Spleen (tissue), 11 donors: ENCODE data around the gene TPO. TPM values are rescaled to one million over a fixed set of nuclear protein-coding genes. Genes with fewer than 3 reads are reported as not detected.

Source experiments
- DNase-seq: peaks from one replicate; pipeline ENCODE4 v3.0.0-alpha.2; 2020
- H3K27ac ChIP-seq, 8 donors: fragments of 200-600 bp; sonication (generic) in 7 of 8; 1 replicate in 4 of 8; 2 replicates in 4 of 8; pipeline versions ENCODE4 v1.5.0 to v1.8.0; 2016 to 2021; ENCODE audit warnings: inconsistent platforms in 4 of 8, mild to moderate bottlenecking in 4 of 8, moderate library complexity in 1 of 8
- H3K27me3 ChIP-seq, 7 donors: fragments of 200-600 bp; sonication (generic) in 6 of 7; replicated peaks in 1 of 7; 1 replicate in 4 of 7; 2 replicates in 3 of 7; pipeline versions ENCODE4 v1.5.0 to v1.8.0; 2016 to 2021; ENCODE audit warnings: inconsistent platforms in 3 of 7, mild to moderate bottlenecking in 1 of 7
- H3K36me3 ChIP-seq, 6 donors: fragments of 200-600 bp; sonication (generic) in 5 of 6; 1 replicate in 4 of 6; 2 replicates in 2 of 6; pipeline versions ENCODE4 v1.5.0 to v1.8.0; 2016 to 2021; ENCODE audit warnings: inconsistent platforms in 2 of 6
- H3K4me1 ChIP-seq, 6 donors: fragments of 200-600 bp; sonication (generic) in 5 of 6; 1 replicate in 3 of 6; 2 replicates in 3 of 6; pipeline versions ENCODE4 v1.5.0 to v1.8.0; 2016 to 2021; ENCODE audit warnings: inconsistent platforms in 3 of 6
- H3K4me3 ChIP-seq, 8 donors: fragments of 200-600 bp; sonication (generic) in 7 of 8; 1 replicate in 4 of 8; 2 replicates in 4 of 8; pipeline versions ENCODE4 v1.5.0 to v1.8.0; 2016 to 2021; ENCODE audit warnings: inconsistent platforms in 4 of 8, mild to moderate bottlenecking in 4 of 8, moderate library complexity in 2 of 8
- H3K9me3 ChIP-seq, 8 donors: fragments of 200-600 bp; sonication (generic) in 7 of 8; 1 replicate in 4 of 8; 2 replicates in 4 of 8; pipeline versions ENCODE4 v1.5.0 to v1.8.0; 2016 to 2021; ENCODE audit warnings: inconsistent platforms in 4 of 8
- POLR2A ChIP-seq, 3 donors: fragments of 450-650 bp; IDR thresholded peaks; one replicate each; pipeline ENCODE4 v1.5.1; 2017; ENCODE audit warnings: antibody characterized with exemption in 3 of 3, mild to moderate bottlenecking in 1 of 3
- POLR2AphosphoS5 ChIP-seq, 3 donors: sonication (generic); formaldehyde crosslinking; IDR thresholded peaks; one replicate each; pipeline ENCODE4 v1.5.1; 2017; ENCODE audit warnings: antibody characterized with exemption in 3 of 3
- WGBS, 5 donors: extraction: QIAGEN DNeasy Blood & Tissue Kit in 3 of 5; methylation state at CpG; one replicate each; pipeline versions ENCODE4 v1.1.5 to v1.1.7; 2013 to 2018; 5-methylcytosine and 5-hydroxymethylcytosine counted together
- intact Hi-C: fragments of 100-400 bp; cut with DNase I; formaldehyde crosslinking; loops from one replicate; pipeline ENCODE4 v1.15.0; 2023; ENCODE audit warnings: low total_unique reads
- polyA plus RNA-seq, 3 donors: library from polyadenylated mRNA; stranded (reverse); fragments of 200-250 nt; gene quantifications; one replicate each; pipeline ENCODE4 v1.2.1, GENCODE V29; 2013
- total RNA-seq, 7 donors: library from RNA; depleted of rRNA in 3 of 7; stranded (reverse); fragments of >200 nt in 3 of 7; fragmentation: NEBNext Ultra II Directional in 4 of 7; extraction: Animal tissue kit (Norgen Biotek cat#: 25700) in 4 of 7; gene quantifications; one replicate each; pipeline versions ENCODE4 v1.1.0 to v1.2.1, GENCODE V29; 2016 to 2021
- TF ChIP-seq, protein P1 (sequence below), 11 experiments: fragments of 200-600 bp in 7 of 11; fragments of 450-650 bp in 4 of 11; sonication (generic) in 4 of 11; IDR thresholded peaks in 8 of 11; conservative IDR thresholded peaks in 3 of 11; 1 replicate in 7 of 11; 2 replicates in 4 of 11; pipeline versions ENCODE4 v1.4.0 to v1.8.0; 2016 to 2021; ENCODE audit warnings: antibody characterized with exemption in 11 of 11, inconsistent platforms in 4 of 11, mild to moderate bottlenecking in 1 of 11
- donor health status: healthy with polysubstance abuse.
- donor health status: DM: no; HTN: no; CAD: no; lungs with moderate emphysema.
- donor health status: DM: no; HTN: no; CAD: no.
- donor health status: Bipolar disorder and iron deficiency.
- donor health status: healthy.
- donor health status: DM: no; HTN: no; CAD: no.
- donor health status: DM: yes; HTN: yes; CAD: no.

Gene TPO
- total and polyA plus RNA-seq, 10 donors, result 14.4 to 127 (median 49.0) TPM

DNA sequence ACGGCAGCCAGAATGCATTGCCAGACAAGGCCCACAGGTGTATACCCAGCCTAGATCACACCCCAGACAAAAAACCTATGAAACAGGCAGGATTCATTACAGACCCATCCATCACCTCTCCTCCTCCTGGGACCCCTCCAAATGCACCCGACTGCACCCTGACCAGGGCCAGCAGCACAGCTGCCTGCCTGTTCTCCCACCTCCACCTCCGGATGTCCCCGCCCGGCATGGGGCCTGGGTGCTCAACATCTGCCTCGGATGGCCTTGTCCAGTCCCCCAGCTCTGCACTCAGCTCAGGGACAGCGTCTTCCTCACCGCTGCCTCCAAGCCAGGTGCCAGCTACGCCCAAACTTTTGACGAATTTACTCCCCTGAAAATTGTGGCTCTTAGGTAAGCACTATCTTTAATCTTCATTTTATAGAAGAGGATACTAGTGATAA lies 91.1 kb downstream of the TPO start:
- peak overlapping the region; percentile 27 to 78 (median 64) for H3K27ac ChIP-seq
- no peaks in the 10 kb centered on the region for H3K27me3 ChIP-seq
- H3K36me3 ChIP-seq, result no peaks in the 10 kb centered on the region
- peak overlapping the region in 1 of 8 donors; percentile 11 for H3K4me3 ChIP-seq
- TF ChIP-seq POLR2AphosphoS5 (IDR thresholded peaks at IDR 0.05) (peak in 2 of 3 donors; percentile 56 to 61), POLR2A (IDR thresholded peaks at IDR 0.05) (no peak)
- peak; percentile 80 for DNase-seq
- H3K4me1 ChIP-seq, result peaks cover 0 to 18% (median 0%) of the 10 kb centered on the region in 6 donors
- H3K9me3 ChIP-seq, result no peaks in the 10 kb centered on the region
- WGBS, 5 donors, result 76 to 83% (median 79%) methylated on average over 10 of the region's 10 CpGs
- intact Hi-C loops, result no loop called here

DNA sequence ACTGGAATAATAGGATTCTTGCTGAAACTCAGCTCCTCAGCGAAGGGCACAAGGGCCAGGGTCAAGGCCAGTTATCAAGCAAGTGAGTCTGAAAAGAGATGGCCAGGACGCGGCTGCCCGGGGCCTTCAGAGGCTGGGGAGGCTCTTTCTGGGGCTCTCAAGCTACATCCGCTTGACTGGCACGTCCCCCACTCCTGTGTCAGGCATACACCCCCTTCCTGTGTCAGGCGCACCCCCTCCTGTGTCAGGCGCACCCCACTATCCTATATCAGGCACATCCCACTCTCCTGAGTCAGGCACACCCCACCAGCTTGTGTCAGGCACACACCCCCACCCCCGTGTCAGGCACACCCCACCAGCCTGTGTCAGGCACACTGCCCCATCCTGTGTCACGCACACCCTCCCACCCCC lies 91.8 kb downstream of the TPO start:
- Histone ChIP-seq H3K27me3 (no peaks in the 10 kb centered on the region), H3K27ac (peak overlapping the region; percentile 27 to 78 (median 64)), H3K4me1 (peaks cover 0 to 20% (median 2%) of the 10 kb centered on the region in 6 donors), H3K9me3 (no peaks in the 10 kb centered on the region), H3K4me3 (peak overlapping the region in 1 of 8 donors; percentile 7), H3K36me3 (no peaks in the 10 kb centered on the region)
- intact Hi-C loops, result no loop called here
- DNase-seq, result peak; percentile 69
- no peak for TF ChIP-seq POLR2A (IDR thresholded peaks at IDR 0.05)
- 64 to 83% (median 79%) methylated on average over 9 to 10 of the region's 10 CpGs for WGBS, 5 donors

DNA sequence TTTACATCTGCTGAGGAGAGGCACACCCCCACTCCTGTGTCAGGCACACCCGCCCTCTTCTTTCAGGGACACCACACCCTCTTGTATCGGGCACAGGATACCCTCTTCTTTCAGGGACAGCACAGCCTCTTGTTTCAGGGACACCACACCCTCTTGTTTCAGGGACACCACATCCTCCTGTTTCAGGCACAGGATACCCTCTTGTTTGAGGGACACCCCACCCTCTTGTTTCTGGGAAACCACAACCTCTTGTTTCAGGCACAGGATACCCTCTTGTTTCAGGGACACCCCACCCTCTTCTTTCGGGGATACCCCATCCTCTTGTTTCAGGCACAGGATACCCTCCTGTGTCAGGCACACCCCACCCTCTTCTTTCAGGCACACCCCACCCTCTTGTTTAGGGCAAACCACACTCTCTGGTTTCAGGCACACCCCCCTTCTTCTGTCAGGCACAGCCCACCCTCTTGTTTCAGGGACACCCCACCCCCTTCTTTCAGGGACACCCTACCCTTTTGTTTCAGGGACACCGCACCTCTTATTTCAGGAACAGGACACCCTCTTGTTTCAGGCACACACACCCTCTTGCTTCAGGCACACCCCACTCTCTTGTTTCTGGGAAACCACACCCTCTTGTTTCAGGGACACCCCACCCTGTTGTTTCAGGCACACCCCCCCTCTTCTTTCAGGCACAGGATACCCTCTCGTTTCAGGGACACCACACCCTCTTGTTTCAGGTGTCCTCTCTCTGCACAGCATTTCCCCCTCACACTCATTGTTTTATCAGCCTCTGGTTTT lies 96.2 kb downstream of the TPO start:
- intact Hi-C loops, result no loop called here
- peaks cover 0 to 16% (median 0%) of the 10 kb centered on the region in 6 donors for H3K36me3 ChIP-seq
- H3K4me3 ChIP-seq, result no peak overlapping the region
- WGBS, 5 donors, result 50 to 60% (median 53%) methylated on average over 5 of the region's 5 CpGs
- peaks cover 0 to 11% (median 0%) of the 10 kb centered on the region in 7 donors for H3K27me3 ChIP-seq
- peak overlapping the region; percentile 45 to 87 (median 78) for H3K27ac ChIP-seq
- no peaks in the 10 kb centered on the region for H3K9me3 ChIP-seq
- TF ChIP-seq, protein P1, sequence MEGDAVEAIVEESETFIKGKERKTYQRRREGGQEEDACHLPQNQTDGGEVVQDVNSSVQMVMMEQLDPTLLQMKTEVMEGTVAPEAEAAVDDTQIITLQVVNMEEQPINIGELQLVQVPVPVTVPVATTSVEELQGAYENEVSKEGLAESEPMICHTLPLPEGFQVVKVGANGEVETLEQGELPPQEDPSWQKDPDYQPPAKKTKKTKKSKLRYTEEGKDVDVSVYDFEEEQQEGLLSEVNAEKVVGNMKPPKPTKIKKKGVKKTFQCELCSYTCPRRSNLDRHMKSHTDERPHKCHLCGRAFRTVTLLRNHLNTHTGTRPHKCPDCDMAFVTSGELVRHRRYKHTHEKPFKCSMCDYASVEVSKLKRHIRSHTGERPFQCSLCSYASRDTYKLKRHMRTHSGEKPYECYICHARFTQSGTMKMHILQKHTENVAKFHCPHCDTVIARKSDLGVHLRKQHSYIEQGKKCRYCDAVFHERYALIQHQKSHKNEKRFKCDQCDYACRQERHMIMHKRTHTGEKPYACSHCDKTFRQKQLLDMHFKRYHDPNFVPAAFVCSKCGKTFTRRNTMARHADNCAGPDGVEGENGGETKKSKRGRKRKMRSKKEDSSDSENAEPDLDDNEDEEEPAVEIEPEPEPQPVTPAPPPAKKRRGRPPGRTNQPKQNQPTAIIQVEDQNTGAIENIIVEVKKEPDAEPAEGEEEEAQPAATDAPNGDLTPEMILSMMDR (IDR thresholded peaks at IDR 0.05 in 8 of 11, conservative IDR thresholded peaks at IDR 0.05 in 3 of 11), result no peak
- peak in 1 of 3 donors; percentile 57 for TF ChIP-seq POLR2AphosphoS5 (IDR thresholded peaks at IDR 0.05)
- DNase-seq, result no peak
- H3K4me1 ChIP-seq, result peaks cover 0 to 14% (median 1%) of the 10 kb centered on the region in 6 donors

DNA sequence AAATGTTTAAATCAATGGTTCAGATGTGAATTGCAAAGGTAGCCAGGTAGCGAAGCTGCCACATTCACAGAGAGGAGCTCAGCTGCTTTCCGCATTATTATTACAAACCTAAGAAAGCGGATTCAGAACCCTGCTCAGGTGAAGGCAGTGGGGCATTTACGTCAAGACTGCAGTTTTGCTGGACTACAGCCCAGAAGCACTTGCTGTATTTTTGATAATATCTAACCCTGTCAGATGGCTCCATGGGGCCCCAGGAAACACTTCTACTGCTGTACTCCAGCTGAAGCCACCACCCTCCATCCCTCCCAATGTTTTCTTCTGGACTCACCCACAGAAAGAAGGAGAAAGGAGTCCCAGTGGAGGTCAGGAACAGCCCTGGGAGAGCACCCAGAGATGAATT lies 96.9 kb downstream of the TPO start:
- H3K4me1 ChIP-seq, result peaks cover 0 to 12% (median 1%) of the 10 kb centered on the region in 6 donors
- H3K36me3 ChIP-seq, result peaks cover 0 to 16% (median 0%) of the 10 kb centered on the region in 6 donors
- H3K4me3 ChIP-seq, result no peak overlapping the region
- peaks cover 0 to 11% (median 0%) of the 10 kb centered on the region in 7 donors for H3K27me3 ChIP-seq
- TF ChIP-seq POLR2AphosphoS5 (IDR thresholded peaks at IDR 0.05), result no peak
- H3K9me3 ChIP-seq, result no peaks in the 10 kb centered on the region
- WGBS, 5 donors, result 61 to 82% (median 73%) methylated on average over 4 of the region's 4 CpGs
- H3K27ac ChIP-seq, result peak overlapping the region; percentile 45 to 87 (median 78)
- no peak for DNase-seq
- intact Hi-C loops, result no loop called here

DNA sequence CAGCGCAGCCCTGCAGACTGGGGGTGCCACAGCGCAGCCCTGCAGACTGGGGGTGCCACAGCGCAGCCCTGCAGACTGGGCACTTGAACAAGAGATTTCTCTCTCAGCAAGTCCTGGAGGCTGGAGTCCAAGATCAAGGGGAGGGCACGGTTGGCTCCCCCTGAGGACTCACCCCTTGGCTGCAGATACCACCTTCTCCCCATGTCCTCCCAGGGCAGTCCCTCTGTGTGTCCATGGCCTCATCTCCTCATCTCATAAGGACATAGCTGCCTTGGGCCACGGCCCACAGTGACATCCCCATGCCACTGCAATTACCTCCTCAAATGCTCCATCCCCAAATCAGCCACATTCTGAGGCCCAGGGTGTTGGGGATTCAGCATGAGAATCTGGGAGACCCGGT lies 98.2 kb downstream of the TPO start:
- no peak overlapping the region for H3K4me3 ChIP-seq
- intact Hi-C loops, result no loop called here
- whole genome bisulfite sequencing, 5 donors, result 65 to 87% (median 77%) methylated on average over 2 to 6 of the region's 6 CpGs

More for the DNA sequence above, 98.2 kb downstream of the TPO start:
- Histone ChIP-seq H3K9me3 (no peaks in the 10 kb centered on the region), H3K36me3 (peaks cover 0 to 28% (median 0%) of the 10 kb centered on the region in 6 donors), H3K27ac (peak overlapping the region in 6 of 8 donors; percentile 38 to 84 (median 58)), H3K27me3 (peaks cover 0 to 11% (median 0%) of the 10 kb centered on the region in 7 donors), H3K4me1 (peaks cover 0 to 12% (median 1%) of the 10 kb centered on the region in 6 donors)
- no peak for TF ChIP-seq POLR2AphosphoS5 (IDR thresholded peaks at IDR 0.05)
- DNase-seq, result no peak
